ENCODE results near the gene SPTB.

SPTB gene

DNA sequence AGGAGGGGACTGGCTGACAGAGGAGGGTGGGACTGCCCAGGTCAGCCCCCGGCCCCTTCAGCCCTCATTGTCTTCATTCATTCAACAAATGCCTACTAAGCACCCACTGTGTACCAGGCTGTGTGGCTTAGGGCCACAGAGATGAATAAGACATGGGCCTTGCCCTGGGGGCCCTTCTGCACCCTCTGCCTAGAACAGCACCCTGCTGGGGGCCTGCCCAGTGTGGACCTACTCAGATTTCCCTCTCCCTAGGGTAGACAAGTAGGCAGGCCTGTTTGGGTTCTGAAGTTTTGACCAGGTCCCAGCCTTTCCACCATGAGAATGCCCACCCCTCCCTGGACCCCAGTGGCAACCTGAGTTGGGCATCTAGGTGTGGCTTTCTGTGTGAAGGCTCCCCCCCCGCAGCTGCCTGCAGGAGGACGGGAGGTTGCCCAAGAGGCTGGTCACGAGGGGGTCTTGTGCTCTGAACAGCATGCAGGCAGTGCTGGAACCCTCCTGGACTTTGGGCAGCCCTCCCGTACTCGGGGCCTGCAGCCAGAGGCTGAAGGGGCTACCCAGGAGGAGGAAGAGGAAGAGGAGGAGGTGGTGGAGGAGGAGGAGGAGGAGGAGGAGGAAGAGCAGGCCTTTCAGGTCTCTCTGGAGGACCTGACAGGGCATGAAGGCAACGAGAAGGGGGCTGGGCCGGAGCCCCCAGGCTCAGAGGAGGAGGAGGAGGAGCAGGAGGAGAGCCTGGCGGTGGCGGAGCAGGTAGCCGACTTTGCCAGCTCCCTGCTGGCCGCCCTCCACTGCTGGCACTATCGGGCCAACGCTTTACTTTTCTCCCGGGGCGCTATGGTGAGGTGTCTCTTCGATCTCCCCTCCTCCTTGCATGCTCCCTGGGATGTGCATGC is 142.1 kb downstream of the SPTB start:
- ATAC-seq = peak; percentile 12
- Mint-ChIP-seq H3K4me3 (no peak overlapping the region), H3K27me3 (no peaks in the 10 kb centered on the region), H3K9me3 (no peaks in the 10 kb centered on the region), H3K4me1 (no peaks in the 10 kb centered on the region), H3K27ac (no peak overlapping the region), H3K36me3 (no peaks in the 10 kb centered on the region)

DNA sequence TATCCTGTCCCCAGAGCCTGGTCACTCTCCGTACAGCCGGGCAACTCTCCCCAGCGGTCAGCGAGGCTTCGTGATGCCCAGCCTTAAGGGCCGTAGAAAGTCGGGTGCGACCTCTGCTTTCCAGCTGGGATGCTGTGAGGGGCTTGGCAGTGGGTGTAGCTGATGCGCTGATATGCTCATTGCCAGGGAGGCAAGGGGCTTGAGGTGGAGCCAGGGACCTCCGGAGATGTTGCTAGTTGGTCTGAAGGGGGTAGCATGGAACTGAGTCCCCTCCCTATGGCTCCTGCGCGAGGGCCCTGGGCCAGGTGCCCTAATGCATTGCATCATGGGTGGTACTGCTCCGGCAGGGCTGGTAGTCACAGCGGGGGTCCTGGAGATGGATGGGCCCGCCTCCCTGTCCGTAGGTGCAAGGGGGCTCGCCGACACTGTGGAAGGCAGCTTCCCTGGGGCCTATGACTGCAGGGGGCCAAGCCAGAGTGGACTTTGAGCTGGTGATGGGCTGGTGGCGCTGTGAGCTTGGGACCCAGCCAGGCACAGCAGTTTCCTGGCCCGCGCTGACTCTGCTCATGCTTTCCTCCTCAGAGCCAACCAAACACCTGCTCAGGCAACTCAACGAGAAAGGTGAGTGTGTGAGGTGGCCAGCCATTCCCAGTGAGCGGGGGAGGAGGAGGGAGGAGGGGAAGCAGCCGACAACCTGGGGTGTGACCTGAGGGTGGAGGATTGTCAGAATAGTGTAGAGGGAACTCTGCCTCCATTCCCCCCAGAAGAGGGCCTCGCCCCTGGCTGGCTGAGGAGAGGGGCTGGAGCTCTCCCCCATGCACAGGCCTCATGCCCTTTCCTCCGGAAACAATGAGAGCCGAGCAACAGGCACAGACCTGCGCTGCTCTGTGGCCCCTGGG is 143.2 kb downstream of the SPTB start:
- H3K27me3 Mint-ChIP-seq = no peaks in the 10 kb centered on the region
- no peaks in the 10 kb centered on the region for H3K4me1 Mint-ChIP-seq
- no peak overlapping the region for H3K4me3 Mint-ChIP-seq
- no peak for ATAC-seq
- H3K9me3 Mint-ChIP-seq = no peaks in the 10 kb centered on the region
- no peaks in the 10 kb centered on the region for H3K36me3 Mint-ChIP-seq
- H3K27ac Mint-ChIP-seq = no peak overlapping the region

DNA sequence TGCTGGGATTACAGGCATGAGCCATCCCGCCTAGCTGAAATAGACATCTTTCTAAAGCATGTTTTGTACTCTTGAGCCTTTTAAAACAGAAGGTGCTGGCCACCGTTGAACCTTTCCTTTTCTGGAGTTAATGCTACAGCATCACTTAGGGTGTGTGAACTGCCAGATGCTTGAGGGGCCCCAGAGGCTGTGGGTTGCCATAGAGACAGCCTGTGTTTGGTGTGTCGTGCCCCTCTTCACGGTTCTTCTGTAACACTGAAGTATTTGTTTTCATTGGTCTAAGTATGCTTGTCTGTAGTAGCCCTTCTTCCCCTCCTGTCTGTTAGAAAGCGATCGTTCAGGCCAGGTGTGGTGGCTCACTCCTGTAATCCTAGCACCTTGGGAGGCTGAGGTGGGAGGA is 144.7 kb downstream of the SPTB start:
- Mint-ChIP-seq H3K9me3 (no peaks in the 10 kb centered on the region), H3K36me3 (no peaks in the 10 kb centered on the region), H3K4me3 (no peak overlapping the region), H3K4me1 (no peaks in the 10 kb centered on the region), H3K27ac (no peak overlapping the region), H3K27me3 (no peaks in the 10 kb centered on the region)
- ATAC-seq = no peak

DNA sequence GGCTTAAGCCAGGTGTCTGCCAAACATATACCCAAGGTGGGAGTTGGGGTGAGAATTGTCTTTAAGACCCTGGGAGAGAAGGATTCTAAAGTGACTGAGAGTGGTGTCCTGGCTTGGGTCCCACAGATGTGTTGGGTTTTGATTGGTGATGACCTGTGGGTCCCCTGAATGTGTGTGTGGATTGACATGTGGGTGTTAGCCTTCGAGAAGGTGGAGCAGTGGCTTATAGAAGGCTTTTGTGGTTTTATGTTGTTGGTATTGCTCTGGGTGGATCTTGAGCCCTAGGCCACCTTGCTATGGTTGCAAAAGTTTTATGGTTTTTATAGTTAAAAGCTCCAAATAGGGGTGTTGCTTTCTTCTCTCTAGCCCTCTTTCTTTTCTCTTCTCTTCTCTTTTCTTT is 145.8 kb downstream of the SPTB start:
- no peak for ATAC-seq
- Mint-ChIP-seq H3K9me3 (no peaks in the 10 kb centered on the region), H3K4me3 (no peak overlapping the region), H3K4me1 (no peaks in the 10 kb centered on the region), H3K27me3 (no peaks in the 10 kb centered on the region), H3K36me3 (no peaks in the 10 kb centered on the region), H3K27ac (no peak overlapping the region)

DNA sequence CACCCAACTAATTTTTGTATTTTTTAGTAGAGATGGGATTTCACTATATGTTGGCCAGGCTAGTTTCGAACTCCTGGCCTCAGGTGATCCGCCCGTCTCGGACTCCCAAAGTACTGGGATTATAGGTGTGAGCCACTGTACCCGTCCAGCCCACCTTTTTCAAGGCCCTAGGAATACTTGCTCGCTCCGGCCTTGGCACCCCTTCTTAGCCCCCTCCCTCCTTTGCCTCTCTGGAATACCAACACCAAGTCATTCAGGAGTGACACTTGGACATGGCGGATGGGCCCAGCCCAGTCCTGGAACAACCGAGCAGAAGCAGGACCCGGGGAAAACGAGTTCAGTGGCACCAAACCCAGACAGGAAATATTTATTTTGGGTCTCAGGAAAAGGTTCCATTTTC is 146.4 kb downstream of the SPTB start:
- H3K4me1 Mint-ChIP-seq = peaks cover 5% of the 10 kb centered on the region
- no peaks in the 10 kb centered on the region for H3K36me3 Mint-ChIP-seq
- no peak overlapping the region for H3K27ac Mint-ChIP-seq
- no peak overlapping the region for H3K4me3 Mint-ChIP-seq
- H3K9me3 Mint-ChIP-seq = no peaks in the 10 kb centered on the region
- ATAC-seq = no peak
- H3K27me3 Mint-ChIP-seq = no peaks in the 10 kb centered on the region

DNA sequence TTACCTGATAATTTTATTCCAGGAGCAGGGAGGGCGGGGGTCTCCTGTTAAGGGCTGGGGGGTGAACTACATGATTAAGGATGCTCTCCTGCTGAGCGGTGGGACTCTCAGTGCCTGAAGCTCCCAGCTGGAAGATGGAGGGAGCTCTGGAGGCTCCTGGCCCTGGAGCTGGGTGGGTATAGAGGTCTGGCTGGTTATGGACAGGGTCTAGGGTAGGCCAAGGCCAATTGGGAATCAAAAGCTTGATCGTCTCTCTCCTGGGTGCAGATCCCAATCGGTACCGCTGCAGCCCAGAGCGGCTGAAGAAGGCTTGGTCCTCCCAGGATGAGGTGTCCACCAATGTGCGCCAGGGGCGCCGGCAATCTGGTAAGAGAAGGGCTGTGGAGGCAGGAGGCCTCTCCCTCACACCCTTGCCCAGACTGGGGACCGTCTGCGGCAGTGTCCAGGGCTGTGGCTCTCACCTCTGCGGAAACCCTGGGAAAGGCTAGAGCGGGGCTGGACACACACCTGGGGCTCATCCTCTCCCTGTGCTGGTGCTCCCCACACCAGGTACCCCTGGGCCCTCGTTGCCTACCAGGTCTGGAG is 147.1 kb downstream of the SPTB start:
- peaks cover 10% of the 10 kb centered on the region for H3K4me1 Mint-ChIP-seq
- H3K4me3 Mint-ChIP-seq = no peak overlapping the region
- ATAC-seq = no peak
- H3K27ac Mint-ChIP-seq = no peak overlapping the region
- no peaks in the 10 kb centered on the region for H3K9me3 Mint-ChIP-seq
- H3K36me3 Mint-ChIP-seq = no peaks in the 10 kb centered on the region
- no peaks in the 10 kb centered on the region for H3K27me3 Mint-ChIP-seq

DNA sequence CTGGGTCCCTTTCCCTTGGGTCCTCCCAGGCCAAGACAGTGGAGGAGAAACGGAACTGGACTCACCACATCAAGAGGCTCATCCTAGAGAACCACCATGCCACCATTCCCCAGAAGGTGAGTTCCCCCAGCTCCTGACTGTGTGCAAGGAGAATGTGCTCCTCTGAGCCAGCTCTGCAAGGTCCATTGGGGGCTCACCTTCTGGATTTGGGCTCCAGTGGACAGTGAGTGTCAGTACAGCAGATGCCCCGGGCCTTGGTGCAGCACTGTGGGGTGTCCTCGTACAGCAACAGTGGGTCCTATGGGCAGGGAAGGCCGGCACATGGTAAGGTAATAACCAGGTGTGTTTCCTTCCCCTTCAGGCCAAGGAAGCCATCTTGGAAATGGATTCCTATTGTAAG is 147.6 kb downstream of the SPTB start:
- no peak for ATAC-seq
- no peaks in the 10 kb centered on the region for H3K27me3 Mint-ChIP-seq
- H3K27ac Mint-ChIP-seq = no peak overlapping the region
- no peaks in the 10 kb centered on the region for H3K36me3 Mint-ChIP-seq
- H3K9me3 Mint-ChIP-seq = no peaks in the 10 kb centered on the region
- peaks cover 10% of the 10 kb centered on the region for H3K4me1 Mint-ChIP-seq
- H3K4me3 Mint-ChIP-seq = no peak overlapping the region

DNA sequence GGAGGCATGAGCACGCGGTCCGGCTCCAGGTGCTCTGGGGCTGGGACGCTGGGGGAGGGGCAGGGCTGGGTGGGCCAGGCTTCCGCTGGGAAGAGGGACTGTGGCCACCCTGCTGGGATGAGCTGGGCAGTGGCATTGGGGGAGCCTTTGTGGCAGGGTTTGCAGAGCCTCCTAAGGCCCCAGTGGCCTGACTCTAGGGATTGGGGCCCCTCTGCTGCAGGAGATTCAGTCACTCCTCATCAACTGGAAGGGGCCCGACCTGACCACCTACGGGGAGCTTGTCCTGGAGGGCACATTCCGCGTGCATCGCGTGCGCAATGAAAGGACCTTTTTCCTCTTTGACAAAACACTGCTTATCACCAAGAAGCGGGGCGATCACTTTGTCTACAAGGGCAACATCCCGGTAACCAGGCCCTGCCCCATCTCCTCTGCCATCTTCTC is 148.5 kb downstream of the SPTB start:
- H3K4me1 Mint-ChIP-seq = peaks cover 10% of the 10 kb centered on the region
- H3K27ac Mint-ChIP-seq = no peak overlapping the region
- H3K9me3 Mint-ChIP-seq = no peaks in the 10 kb centered on the region
- H3K4me3 Mint-ChIP-seq = no peak overlapping the region
- no peaks in the 10 kb centered on the region for H3K36me3 Mint-ChIP-seq
- no peak for ATAC-seq
- H3K27me3 Mint-ChIP-seq = peaks cover 2% of the 10 kb centered on the region

DNA sequence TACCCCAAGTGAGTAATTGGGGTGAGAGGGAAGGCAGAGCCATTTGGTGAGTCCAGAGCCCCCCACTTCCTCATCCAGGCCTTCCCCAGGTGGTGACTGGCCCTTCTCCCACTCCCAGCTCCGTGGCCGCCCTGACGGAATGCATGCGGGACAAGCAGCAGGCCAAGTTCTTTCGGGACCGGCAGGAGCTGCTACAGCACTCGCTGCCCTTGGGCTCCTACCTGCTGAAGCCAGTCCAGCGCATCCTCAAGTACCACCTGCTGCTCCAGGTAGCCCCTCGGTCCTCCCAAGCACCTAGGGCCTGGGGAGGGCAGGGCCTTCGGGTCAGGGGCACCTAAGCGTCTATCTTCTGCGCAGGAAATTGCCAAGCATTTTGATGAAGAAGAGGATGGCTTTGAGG is 149.0 kb downstream of the SPTB start:
- H3K4me1 Mint-ChIP-seq = peaks cover 10% of the 10 kb centered on the region
- H3K27me3 Mint-ChIP-seq = peaks cover 7% of the 10 kb centered on the region
- H3K36me3 Mint-ChIP-seq = no peaks in the 10 kb centered on the region
- no peak for ATAC-seq
- no peak overlapping the region for H3K27ac Mint-ChIP-seq
- H3K9me3 Mint-ChIP-seq = no peaks in the 10 kb centered on the region
- H3K4me3 Mint-ChIP-seq = no peak overlapping the region

DNA sequence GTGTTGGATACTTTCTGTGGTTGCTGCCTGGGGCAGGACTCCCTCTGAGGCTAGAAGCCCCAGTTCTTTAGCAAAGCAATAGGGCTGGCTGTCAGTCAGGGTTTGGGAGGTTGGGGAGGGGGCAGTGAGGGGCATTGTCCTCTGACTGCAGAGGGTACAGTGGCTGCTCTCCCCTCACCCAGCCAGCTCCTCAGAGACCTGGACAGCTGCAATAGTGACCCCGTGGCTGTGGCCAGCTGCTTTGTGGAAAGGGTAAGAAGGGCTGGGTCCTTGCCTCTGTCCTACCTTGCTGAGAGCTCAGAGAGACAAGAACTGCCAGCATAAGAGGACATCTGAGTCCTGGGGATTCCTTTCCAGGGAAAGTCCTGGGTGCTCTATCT is 149.7 kb downstream of the SPTB start:
- Mint-ChIP-seq H3K36me3 (no peaks in the 10 kb centered on the region), H3K27me3 (peaks cover 10% of the 10 kb centered on the region), H3K4me1 (peaks cover 10% of the 10 kb centered on the region), H3K4me3 (no peak overlapping the region), H3K9me3 (no peaks in the 10 kb centered on the region), H3K27ac (no peak overlapping the region)
- ATAC-seq = no peak

DNA sequence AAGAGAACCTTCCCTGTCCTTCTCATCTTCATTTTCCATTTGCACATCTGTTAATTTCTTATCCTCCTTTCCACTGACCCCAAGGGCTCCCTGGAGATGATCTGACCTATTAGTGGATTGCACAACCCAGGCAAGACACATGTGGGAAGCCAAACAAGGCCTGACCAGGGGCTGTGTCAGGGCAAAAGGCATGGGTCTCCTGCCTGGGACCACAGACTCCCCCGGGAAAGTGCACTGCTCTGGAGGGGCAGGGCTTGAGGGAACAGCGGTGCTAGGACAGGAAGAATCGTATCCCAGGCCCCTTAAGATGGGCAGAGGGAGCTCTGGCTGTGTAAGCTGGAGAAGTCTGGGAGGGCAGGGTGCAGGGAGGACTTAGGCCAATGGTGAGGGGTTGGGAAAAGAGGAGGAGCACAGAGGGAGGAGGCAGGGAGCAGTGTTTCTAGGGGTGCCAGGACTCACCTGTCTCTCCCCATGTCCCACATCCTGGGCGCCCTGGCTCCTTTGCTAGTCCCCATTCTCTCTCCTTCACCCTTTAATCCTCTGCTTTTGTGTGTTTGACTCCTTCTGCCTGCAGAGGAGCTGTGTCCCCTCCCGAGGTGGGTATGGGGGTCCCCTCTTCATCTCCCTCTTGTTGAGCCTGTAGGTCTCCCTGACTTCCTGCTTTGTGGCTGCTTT is 150.2 kb downstream of the SPTB start:
- no peak overlapping the region for H3K27ac Mint-ChIP-seq
- no peak for ATAC-seq
- H3K4me1 Mint-ChIP-seq = peaks cover 10% of the 10 kb centered on the region
- no peak overlapping the region for H3K4me3 Mint-ChIP-seq
- H3K36me3 Mint-ChIP-seq = no peaks in the 10 kb centered on the region
- no peaks in the 10 kb centered on the region for H3K9me3 Mint-ChIP-seq
- H3K27me3 Mint-ChIP-seq = peaks cover 12% of the 10 kb centered on the region

DNA sequence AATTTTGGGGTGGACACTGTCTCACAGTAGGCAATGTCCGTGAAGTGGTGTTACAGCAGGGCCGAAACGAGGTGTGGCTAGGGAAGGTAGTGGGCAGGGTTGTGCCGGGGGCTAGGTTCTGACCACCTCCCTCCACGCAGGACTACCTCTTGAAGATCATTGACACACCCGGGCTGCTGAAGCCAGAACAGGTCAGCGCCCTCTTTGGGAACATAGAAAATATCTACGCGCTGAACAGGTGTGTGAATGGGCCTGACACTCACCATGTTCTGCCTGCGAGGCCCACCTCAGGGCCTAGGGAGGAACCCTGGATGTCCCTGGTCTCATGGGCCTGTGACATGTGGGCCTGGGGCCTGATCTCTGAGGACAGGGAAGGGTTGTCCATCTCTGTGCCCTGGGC is 150.9 kb downstream of the SPTB start:
- Mint-ChIP-seq H3K27me3 (peaks cover 19% of the 10 kb centered on the region), H3K36me3 (no peaks in the 10 kb centered on the region), H3K4me3 (no peak overlapping the region), H3K4me1 (peaks cover 10% of the 10 kb centered on the region), H3K9me3 (no peaks in the 10 kb centered on the region), H3K27ac (no peak overlapping the region)
- ATAC-seq = no peak

DNA sequence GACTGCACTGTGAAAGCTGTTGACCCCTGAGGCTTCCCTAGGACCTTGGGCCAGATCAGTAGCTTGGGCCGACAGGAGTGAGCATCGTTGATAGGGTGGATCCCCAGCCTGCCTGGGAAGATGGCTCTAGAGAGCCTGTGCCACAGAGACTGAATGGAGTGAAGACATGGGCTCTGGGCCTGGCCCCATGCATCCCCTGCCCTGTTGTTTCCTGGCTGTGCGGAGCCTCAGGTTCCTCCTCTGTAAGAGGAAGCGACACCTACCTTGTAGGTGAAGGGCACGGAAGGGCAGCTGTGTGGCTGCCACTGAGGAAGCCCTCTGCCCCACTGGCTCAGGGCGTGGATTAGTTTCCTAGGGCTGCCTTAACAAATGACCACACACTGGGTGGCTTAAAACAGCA is 151.6 kb downstream of the SPTB start:
- peaks cover 10% of the 10 kb centered on the region for H3K4me1 Mint-ChIP-seq
- no peak overlapping the region for H3K27ac Mint-ChIP-seq
- H3K4me3 Mint-ChIP-seq = no peak overlapping the region

DNA sequence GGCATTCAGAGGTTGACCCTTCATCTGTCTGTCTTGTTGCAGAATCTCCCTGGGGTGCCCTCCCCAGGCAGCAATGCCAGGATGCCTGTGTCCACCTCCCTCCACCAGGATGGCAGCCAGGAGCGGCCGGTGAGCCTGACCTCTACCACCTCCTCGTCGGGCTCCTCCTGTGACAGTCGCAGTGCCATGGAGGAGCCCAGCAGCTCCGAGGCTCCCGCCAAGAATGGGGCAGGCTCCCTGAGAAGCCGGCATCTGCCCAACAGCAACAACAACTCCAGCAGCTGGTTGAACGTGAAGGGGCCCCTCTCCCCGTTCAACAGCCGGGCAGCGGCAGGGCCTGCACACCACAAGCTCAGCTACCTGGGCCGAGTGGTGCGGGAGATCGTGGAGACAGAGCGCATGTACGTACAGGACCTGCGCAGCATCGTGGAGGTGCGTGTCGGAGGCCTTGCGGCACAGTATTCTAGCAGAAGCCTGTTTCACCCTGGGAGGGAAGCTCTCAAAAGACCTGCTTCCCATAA is 152.1 kb downstream of the SPTB start:
- H3K4me3 Mint-ChIP-seq = no peak overlapping the region
- no peak for ATAC-seq
- H3K36me3 Mint-ChIP-seq = no peaks in the 10 kb centered on the region
- peaks cover 10% of the 10 kb centered on the region for H3K4me1 Mint-ChIP-seq
- H3K9me3 Mint-ChIP-seq = no peaks in the 10 kb centered on the region
- H3K27ac Mint-ChIP-seq = no peak overlapping the region
- peaks cover 26% of the 10 kb centered on the region for H3K27me3 Mint-ChIP-seq

More for the DNA sequence above, 151.6 kb downstream of the SPTB start:
- H3K36me3 Mint-ChIP-seq = no peaks in the 10 kb centered on the region
- H3K27me3 Mint-ChIP-seq = peaks cover 23% of the 10 kb centered on the region
- H3K9me3 Mint-ChIP-seq = no peaks in the 10 kb centered on the region
- ATAC-seq = no peak

DNA sequence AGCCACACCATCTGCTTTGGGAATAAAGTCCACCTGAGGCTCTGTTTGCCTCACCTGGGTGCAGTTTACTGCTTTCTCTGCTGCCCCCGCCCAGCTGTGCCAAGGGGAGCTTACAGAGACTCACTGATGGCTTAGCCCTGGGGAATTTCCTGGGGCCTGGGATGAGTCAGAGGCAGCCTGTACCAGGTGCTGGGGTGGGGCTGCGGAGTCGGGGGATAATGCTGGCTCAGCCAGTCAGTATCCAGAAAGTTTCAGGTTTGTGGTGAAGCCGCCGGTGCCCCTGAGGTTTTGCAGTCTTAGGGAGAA is 153.2 kb downstream of the SPTB start:
- ATAC-seq = peak; percentile 49
- no peak overlapping the region for H3K4me3 Mint-ChIP-seq
- H3K4me1 Mint-ChIP-seq = peaks cover 10% of the 10 kb centered on the region
- H3K27me3 Mint-ChIP-seq = peaks cover 32% of the 10 kb centered on the region
- H3K9me3 Mint-ChIP-seq = no peaks in the 10 kb centered on the region
- no peaks in the 10 kb centered on the region for H3K36me3 Mint-ChIP-seq
- no peak overlapping the region for H3K27ac Mint-ChIP-seq

Data from stimulated activated memory B cell treated with anti-CD40 and anti-IgM and Interleukin-4, amounts not matched to agents 10 μg/mL and 1 μg/mL and 100 μg/mL, for 72 hours (primary cell).